HEK293 (cell line): ENCODE results near the gene OR1F1.
"Not testable (repeated sequence)": the region's sequence is repeated elsewhere in the genome, so short reads cannot be mapped to it uniquely, and the experiment has no call there.

Experiments
- CTCF ChIA-PET: fragments of 350-600 bp; formaldehyde crosslinking; extraction: SDS; loops from one replicate; lab custom pipeline; 2021; ENCODE audit warnings: antibody characterized with exemption; lab: Yijun Ruan, JAX
- POLR2A ChIA-PET: fragments of 300-600 bp; formaldehyde crosslinking; extraction: SDS; loops from one replicate; lab custom pipeline; 2020; ENCODE audit warnings: antibody characterized with exemption, inconsistent platforms; lab: Yijun Ruan, JAX
- H3K27ac ChIP-seq: fragments of 200-500 bp; sonication (Bioruptor generic); 2 replicates; pipeline ENCODE4 v1.5.1; 2014; ENCODE audit warnings: low read depth, low read length, control low read depth, inconsistent platforms; ENCODE audit errors: extremely low read depth
- H3K36me3 ChIP-seq, 2 experiments: fragments of 200-500 bp in 1 of 2; sonication (Bioruptor generic) in 1 of 2; 1 replicate in 1 of 2; 2 replicates in 1 of 2; pipeline ENCODE4 v1.5.1; 2014 to 2017; ENCODE audit warnings: inconsistent platforms in 2 of 2, low read length in 2 of 2; ENCODE audit not compliant: control insufficient read depth in 2 of 2, insufficient read depth in 1 of 2
- H3K4me1 ChIP-seq: fragments of 200-500 bp; sonication (Bioruptor generic); 2 replicates; pipeline ENCODE4 v1.5.1; 2014; ENCODE audit warnings: mild to moderate bottlenecking, low read length, inconsistent platforms; ENCODE audit not compliant: control insufficient read depth, insufficient read depth
- H3K4me3 ChIP-seq: 2 replicates; pipeline ENCODE4 v1.5.1; 2011; ENCODE audit warnings: low read depth, mild to moderate bottlenecking, control low read depth, low read length, moderate library complexity
- H3K9me3 ChIP-seq: fragments of 200-500 bp; sonication (Bioruptor generic); 2 replicates; pipeline ENCODE4 v1.5.1; 2014; ENCODE audit warnings: low read depth, low read length, inconsistent platforms; ENCODE audit not compliant: control insufficient read depth, insufficient read depth
- CTCF ChIP-seq: fragments of 450-650 bp; formaldehyde crosslinking; IDR thresholded peaks from 2 replicates; pipeline ENCODE4 v1.5.1; 2016; ENCODE audit warnings: missing biosample characterization, missing genetic modification characterization
- HOXC10 ChIP-seq: sonication (generic); formaldehyde crosslinking; IDR thresholded peaks from 2 replicates; pipeline ENCODE4 v1.8.1; 2023; ENCODE audit warnings: mild to moderate bottlenecking, missing genetic modification reagents
- KLF9 ChIP-seq: fragments of 450-650 bp; formaldehyde crosslinking; IDR thresholded peaks from 2 replicates; pipeline ENCODE4 v1.5.1; 2016; ENCODE audit warnings: missing biosample characterization, missing genetic modification characterization, low read depth
- SALL2 ChIP-seq: fragments of 450-650 bp; formaldehyde crosslinking; IDR thresholded peaks from 2 replicates; pipeline ENCODE4 v1.5.0; 2017; ENCODE audit warnings: missing biosample characterization, mild to moderate bottlenecking, missing genetic modification characterization, borderline replicate concordance
- ZNF10 ChIP-seq: fragments of 450-650 bp; formaldehyde crosslinking; IDR thresholded peaks from 2 replicates; pipeline ENCODE4 v1.5.1; 2017; ENCODE audit warnings: missing biosample characterization, missing genetic modification characterization
- ZNF157 ChIP-seq: fragments of 450-650 bp; formaldehyde crosslinking; IDR thresholded peaks from 2 replicates; pipeline ENCODE4 v1.5.1; 2016; ENCODE audit warnings: missing biosample characterization, missing genetic modification characterization
- ZNF175 ChIP-seq: fragments of 450-650 bp; formaldehyde crosslinking; IDR thresholded peaks from 2 replicates; pipeline ENCODE4 v1.5.1; 2016; ENCODE audit warnings: missing biosample characterization, missing genetic modification characterization
- ZNF24 ChIP-seq: fragments of 450-650 bp; formaldehyde crosslinking; IDR thresholded peaks from 2 replicates; pipeline ENCODE4 v1.5.1; 2016; ENCODE audit warnings: missing biosample characterization, missing genetic modification characterization
- ZNF324 ChIP-seq: fragments of 450-650 bp; formaldehyde crosslinking; IDR thresholded peaks from 2 replicates; pipeline ENCODE4 v1.5.1; 2016; ENCODE audit warnings: missing biosample characterization, missing genetic modification characterization
- ZNF341 ChIP-seq: fragments of 450-650 bp; formaldehyde crosslinking; IDR thresholded peaks from 2 replicates; pipeline ENCODE4; 2016; ENCODE audit warnings: low read depth, missing biosample characterization, missing genetic modification characterization
- ZNF391 ChIP-seq: fragments of 450-650 bp; formaldehyde crosslinking; IDR thresholded peaks from 2 replicates; pipeline ENCODE4 v1.5.1; 2016; ENCODE audit warnings: low read depth, missing biosample characterization, missing genetic modification characterization, borderline replicate concordance
- ZNF394 ChIP-seq: fragments of 450-650 bp; formaldehyde crosslinking; IDR thresholded peaks from 2 replicates; pipeline ENCODE4 v1.5.1; 2016; ENCODE audit warnings: missing biosample characterization, missing genetic modification characterization, mild to moderate bottlenecking, moderate library complexity, borderline replicate concordance
- ZNF501 ChIP-seq: fragments of 450-650 bp; formaldehyde crosslinking; IDR thresholded peaks from 2 replicates; pipeline ENCODE4 v1.5.1; 2016; ENCODE audit warnings: missing biosample characterization, missing genetic modification characterization
- ZNF514 ChIP-seq: fragments of 450-650 bp; formaldehyde crosslinking; IDR thresholded peaks from 2 replicates; pipeline ENCODE4 v1.5.1; 2016; ENCODE audit warnings: missing biosample characterization, missing genetic modification characterization
- ZNF529 ChIP-seq: fragments of 450-650 bp; formaldehyde crosslinking; IDR thresholded peaks from 2 replicates; pipeline ENCODE4 v1.5.1; 2017; ENCODE audit warnings: missing genetic modification characterization, missing biosample characterization; ENCODE audit not compliant: insufficient replicate concordance
- ZNF530 ChIP-seq: fragments of 450-650 bp; formaldehyde crosslinking; IDR thresholded peaks from 2 replicates; pipeline ENCODE4 v1.5.1; 2016; ENCODE audit warnings: low read depth, missing biosample characterization, missing genetic modification characterization
- ZNF621 ChIP-seq: fragments of 450-650 bp; formaldehyde crosslinking; IDR thresholded peaks from 2 replicates; pipeline ENCODE4 v1.5.1; 2017; ENCODE audit warnings: missing biosample characterization, missing genetic modification characterization
- ZNF660 ChIP-seq: fragments of 450-650 bp; IDR thresholded peaks from 2 replicates; pipeline ENCODE4 v1.5.1; 2018; ENCODE audit warnings: missing biosample characterization, mild to moderate bottlenecking, missing genetic modification characterization
- ZNF670 ChIP-seq: fragments of 450-650 bp; formaldehyde crosslinking; IDR thresholded peaks from 2 replicates; pipeline ENCODE4 v1.5.1; 2016; ENCODE audit warnings: missing biosample characterization, missing genetic modification characterization, low read depth
- ZNF677 ChIP-seq: fragments of 450-650 bp; IDR thresholded peaks from 2 replicates; pipeline ENCODE4 v1.5.0; 2018; ENCODE audit warnings: missing biosample characterization, mild to moderate bottlenecking, missing genetic modification characterization, moderate library complexity
- ZNF701 ChIP-seq: fragments of 450-650 bp; formaldehyde crosslinking; IDR thresholded peaks from 2 replicates; pipeline ENCODE4 v1.5.1; 2016; ENCODE audit warnings: missing biosample characterization, missing genetic modification characterization
- ZNF776 ChIP-seq: fragments of 450-650 bp; formaldehyde crosslinking; IDR thresholded peaks from 2 replicates; pipeline ENCODE4 v1.5.0; 2017; ENCODE audit warnings: missing biosample characterization, missing genetic modification characterization, borderline replicate concordance
- ZNF792 ChIP-seq: fragments of 450-650 bp; formaldehyde crosslinking; IDR thresholded peaks from 2 replicates; pipeline ENCODE4 v1.5.1; 2016; ENCODE audit warnings: missing biosample characterization, missing genetic modification characterization
- TF ChIP-seq, protein P1 (sequence below): fragments of 450-650 bp; formaldehyde crosslinking; optimal IDR thresholded peaks from 2 replicates; pipeline ENCODE3; 2016; ENCODE audit warnings: missing biosample characterization, mild to moderate bottlenecking, missing genetic modification characterization
- TF ChIP-seq, protein P2 (sequence below): fragments of 450-650 bp; formaldehyde crosslinking; IDR thresholded peaks from 2 replicates; pipeline ENCODE4 v1.5.1; 2016; ENCODE audit warnings: missing biosample characterization, missing genetic modification characterization

Gene OR1F1

DNA sequence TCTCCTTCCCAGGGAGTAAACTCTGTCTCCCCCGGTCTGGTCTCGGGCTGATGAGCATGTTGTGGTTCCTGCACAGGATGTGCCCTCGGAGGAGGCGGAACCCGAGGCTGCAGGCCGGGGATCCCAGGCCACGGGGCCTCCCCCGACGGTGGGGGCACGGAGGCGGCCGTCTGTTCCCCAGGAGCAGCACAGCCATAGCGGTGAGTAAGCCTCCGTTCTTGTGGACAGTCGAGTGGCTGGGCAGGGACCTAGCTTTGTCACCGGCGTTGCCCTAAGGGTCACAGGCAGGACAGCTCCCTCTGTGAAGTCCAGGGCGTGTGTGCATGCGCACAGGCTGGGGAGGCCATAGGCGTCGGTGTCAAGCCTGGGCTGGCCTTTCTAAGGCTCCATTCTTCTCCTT, 49.7 kb upstream of the OR1F1 start:
- Histone ChIP-seq H3K9me3 (no peaks in the 10 kb centered on the region), H3K36me3 (peaks cover 0 to 46% of the 10 kb centered on the region in 2 experiments; a peak in 1 of 3 replicates), H3K27ac (no peak overlapping the region), H3K4me3 (no peak overlapping the region), H3K4me1 (0 out of 2 replicates have a peak, but pooled peaks cover 3% of the 10 kb centered on the region)
- ChIA-PET POLR2A (no interaction called here), CTCF (interaction anchor here (1.1 kb wide), 1 partner anchor 9 kb away, joined by 3 read pairs; no protein-coding TSS in a partner anchor)
- TF ChIP-seq ZNF391 (tag by site-specific recombination) (no peak), SALL2 (no peak), ZNF677 (tag by site-specific recombination) (no peak), ZNF621 (no peak), ZNF10 (no peak), ZNF792 (no peak), ZNF157 (tag by site-specific recombination) (no peak), ZNF24 (no peak), ZNF341 (tag by site-specific recombination) (no peak), ZNF530 (tag by site-specific recombination) (no peak), ZNF660 (tag by site-specific recombination) (no peak), KLF9 (tag by site-specific recombination) (no peak), ZNF701 (no peak), ZNF529 (tag by site-specific recombination) (no peak), ZNF776 (tag by site-specific recombination) (no peak), HOXC10 (CRISPR knock-in tag) (no peak), ZNF514 (no peak)
- TF ChIP-seq, protein P1, sequence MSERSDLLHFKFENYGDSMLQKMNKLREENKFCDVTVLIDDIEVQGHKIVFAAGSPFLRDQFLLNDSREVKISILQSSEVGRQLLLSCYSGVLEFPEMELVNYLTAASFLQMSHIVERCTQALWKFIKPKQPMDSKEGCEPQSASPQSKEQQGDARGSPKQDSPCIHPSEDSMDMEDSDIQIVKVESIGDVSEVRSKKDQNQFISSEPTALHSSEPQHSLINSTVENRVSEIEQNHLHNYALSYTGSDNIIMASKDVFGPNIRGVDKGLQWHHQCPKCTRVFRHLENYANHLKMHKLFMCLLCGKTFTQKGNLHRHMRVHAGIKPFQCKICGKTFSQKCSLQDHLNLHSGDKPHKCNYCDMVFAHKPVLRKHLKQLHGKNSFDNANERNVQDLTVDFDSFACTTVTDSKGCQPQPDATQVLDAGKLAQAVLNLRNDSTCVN (tag by site-specific recombination), result no peak

DNA sequence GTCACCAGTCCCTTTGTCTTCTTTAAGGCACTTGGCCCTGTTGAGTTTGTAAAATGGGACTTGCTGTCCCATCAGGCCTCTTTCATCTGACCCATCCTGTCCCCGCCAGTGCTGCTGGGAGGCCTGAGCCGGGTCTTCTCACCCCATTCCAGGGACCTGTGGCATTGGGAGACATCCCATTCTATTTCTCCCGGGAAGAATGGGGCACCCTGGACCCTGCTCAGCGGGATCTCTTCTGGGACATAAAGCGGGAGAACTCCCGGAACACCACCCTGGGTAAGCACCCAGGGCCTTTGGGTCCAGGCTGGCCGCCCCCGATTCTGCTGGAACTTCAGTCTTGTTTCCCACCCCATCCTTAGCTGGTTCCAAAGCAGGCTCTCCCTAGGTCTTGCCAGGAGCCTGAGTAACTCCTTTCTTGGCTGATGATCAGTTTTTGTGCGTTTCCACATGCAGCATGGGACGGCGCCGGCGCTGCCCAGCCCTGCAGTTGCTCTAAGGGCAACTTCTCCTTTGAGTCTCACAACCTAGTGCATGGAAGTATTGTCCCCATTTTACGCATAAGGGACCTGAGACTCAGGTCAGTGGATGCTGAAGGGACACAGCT, 49.1 kb upstream of the OR1F1 start:
- POLR2A ChIA-PET, result no interaction called here
- CTCF ChIA-PET, result interaction anchor here (1.1 kb wide), 1 partner anchor 9 kb away, joined by 3 read pairs; no protein-coding TSS in a partner anchor
- no peak overlapping the region for H3K27ac ChIP-seq

DNA sequence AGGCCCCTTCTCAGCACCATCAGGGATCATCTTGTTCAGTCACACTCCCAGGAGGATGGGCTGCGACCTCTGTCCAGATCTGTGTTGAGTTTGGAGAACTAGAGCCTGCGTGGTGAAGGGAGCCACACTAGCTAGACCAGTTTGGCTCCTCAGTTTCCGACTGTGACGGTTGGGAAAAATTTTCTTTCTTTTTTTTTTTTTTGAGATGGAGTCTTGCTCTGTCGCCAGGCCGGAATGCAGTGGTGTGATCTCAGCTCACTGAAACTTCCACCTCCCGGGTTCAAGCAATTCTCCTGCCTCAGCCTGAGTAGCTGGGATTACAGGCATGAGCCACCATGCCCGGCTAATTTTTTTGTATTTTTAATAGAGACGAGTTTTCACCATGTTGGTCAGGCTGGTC, 48.4 kb upstream of the OR1F1 start:
- H3K27ac ChIP-seq, H3K9me3 ChIP-seq, H3K4me1 ChIP-seq, H3K4me3 ChIP-seq, POLR2A ChIA-PET: not testable (repeated sequence)
- CTCF ChIA-PET, result interaction anchor here (0.8 to 1.4 kb wide), 4 partner anchors 7 to 27 kb away, joined by 3 read pairs; no protein-coding TSS in a partner anchor
- H3K36me3 ChIP-seq, result peaks cover 0 to 46% of the 10 kb centered on the region in 2 experiments; a peak in 1 of 3 replicates

More for the DNA sequence above, 49.1 kb upstream of the OR1F1 start:
- Histone ChIP-seq H3K9me3 (no peaks in the 10 kb centered on the region), H3K4me1 (0 out of 2 replicates have a peak, but pooled peaks cover 3% of the 10 kb centered on the region), H3K4me3 (no peak overlapping the region), H3K36me3 (peaks cover 0 to 46% of the 10 kb centered on the region in 2 experiments; a peak in 1 of 3 replicates)
- no peak for TF ChIP-seq ZNF394 (tag by site-specific recombination)
- TF ChIP-seq ZNF324 (tag by site-specific recombination), result no peak
- TF ChIP-seq ZNF670 (tag by site-specific recombination), result no peak
- no peak for TF ChIP-seq ZNF501
- TF ChIP-seq CTCF (tag by site-specific recombination), result no peak
- no peak for TF ChIP-seq ZNF175
- TF ChIP-seq, protein P2, sequence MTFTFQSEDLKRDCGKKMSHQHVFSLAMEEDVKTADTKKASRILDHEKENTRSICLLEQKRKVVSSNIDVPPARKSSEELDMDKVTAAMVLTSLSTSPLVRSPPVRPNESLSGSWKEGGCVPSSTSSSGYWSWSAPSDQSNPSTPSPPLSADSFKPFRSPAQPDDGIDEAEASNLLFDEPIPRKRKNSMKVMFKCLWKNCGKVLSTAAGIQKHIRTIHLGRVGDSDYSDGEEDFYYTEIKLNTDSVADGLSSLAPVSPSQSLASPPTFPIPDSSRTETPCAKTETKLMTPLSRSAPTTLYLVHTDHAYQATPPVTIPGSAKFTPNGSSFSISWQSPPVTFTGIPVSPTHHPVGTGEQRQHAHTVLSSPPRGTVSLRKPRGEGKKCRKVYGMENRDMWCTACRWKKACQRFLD (tag by site-specific recombination), result no peak
